ENCODE results near the gene BANP. TPM values are rescaled to one million over a fixed set of nuclear protein-coding genes. Genes with fewer than 3 reads are reported as not detected.

The BANP gene
- total and polyA plus RNA-seq, 2 donors (not counting 3 experiments of a cell fraction or from before 2014, with no cell fraction given) = 22.4 to 33.8 TPM

GRCh38 chr16:88023786-88024185 is 72.6 kb downstream of the BANP start:
- FAIRE-seq (no peak), DNase-seq (ENCODE audit: low read depth, low spot score) (no peak)
- ChIA-PET CTCF (interaction anchor here (0.6 to 1.9 kb wide), 2 partner anchors 256 to 414 kb away, joined by 3 to 5 read pairs; no protein-coding TSS in a partner anchor), POLR2A (no interaction called here)
- peaks cover 7% of the 10 kb centered on the region for H3K4me1 ChIP-seq (ENCODE audit: control insufficient read depth, extremely low read depth, insufficient read depth, low read length)
- no peak overlapping the region for H2AFZ ChIP-seq (ENCODE audit: low read depth, low read length)
- H3K9me1 ChIP-seq (replicated peaks; ENCODE audit: control insufficient read depth, extremely low read depth, insufficient read depth, low read length) = no peaks in the 10 kb centered on the region
- no peak overlapping the region for H3K4me2 ChIP-seq (ENCODE audit: insufficient read depth, low read length)
- intact Hi-C loops (cut with micrococcal nuclease) (loop anchor here (5.0 to 10.0 kb wide), 2 partner anchors 66 to 411 kb away; no protein-coding TSS in a partner anchor), dilution Hi-C loops (cut with MboI; ENCODE audit: extremely low pct_ligation_motif_present, low sequenced_read_pairs) (no loop called here)
- no peak overlapping the region for H3K27ac ChIP-seq (ENCODE audit: insufficient read depth, low read depth, low read length)
- no peaks in the 10 kb centered on the region for H3K9me3 ChIP-seq (replicated peaks; ENCODE audit: control insufficient read depth, insufficient read depth, low read length)
- BruUV-seq (replicated peaks) = no TSS peak
- H3K27me3 ChIP-seq (ENCODE audit: control insufficient read depth in 2 of 2, insufficient read depth in 2 of 2, low read length in 2 of 2) = no peaks in the 10 kb centered on the region
- no peaks in the 10 kb centered on the region for H3K79me2 ChIP-seq (ENCODE audit: control insufficient read depth, insufficient read depth, low read length)
- no peaks in the 10 kb centered on the region for H3K36me3 ChIP-seq (ENCODE audit: control insufficient read depth in 2 of 2, extremely low read depth in 1 of 2, insufficient read depth in 2 of 2, low read length in 2 of 2)
- no peak overlapping the region for H3K9ac ChIP-seq (replicated peaks; ENCODE audit: extremely low read depth, insufficient read depth, low read length)
- TF ChIP-seq FOS (IDR thresholded peaks at IDR 0.05; ENCODE audit: borderline replicate concordance, insufficient read depth, low read length) (no peak), GATA2 (IDR thresholded peaks at IDR 0.05; ENCODE audit: insufficient read depth, insufficient read length, low read depth, low read length) (no peak), CTCF (IDR thresholded peaks at IDR 0.05; ENCODE audit: extremely low read depth in 1 of 2, insufficient read depth in 1 of 2, low read depth in 1 of 2, low read length in 2 of 2) (no peak), MYC (IDR thresholded peaks at IDR 0.05; ENCODE audit: low read depth, low read length) (no peak), JUN (IDR thresholded peaks at IDR 0.05; ENCODE audit: borderline replicate concordance, insufficient read depth, insufficient read length, low read depth) (no peak), POLR2A (IDR thresholded peaks at IDR 0.05; ENCODE audit: low read depth, low read length) (no peak), POLR2AphosphoS5 (IDR thresholded peaks at IDR 0.05; ENCODE audit: insufficient read depth, low read depth, low read length) (no peak), MAX (IDR thresholded peaks at IDR 0.05; ENCODE audit: insufficient read depth, insufficient read length) (no peak)
- H4K20me1 ChIP-seq (replicated peaks; ENCODE audit: control insufficient read depth, extremely low read depth, insufficient read depth, low read length) = no peaks in the 10 kb centered on the region
- H3K4me3 ChIP-seq (replicated peaks in 1 of 3; ENCODE audit: insufficient read depth in 1 of 3, low read depth in 1 of 3, low read length in 3 of 3) = no peak overlapping the region

Data from endothelial cell of umbilical vein (primary cell).